Stomach (tissue), 4 donors: ENCODE results near the gene GLRX5.

Experiments
- EP300 ChIP-seq: sonication (generic); formaldehyde crosslinking; IDR thresholded peaks from one replicate; pipeline ENCODE4 v1.6.1; 2017; ENCODE audit warnings: antibody characterized with exemption
- POLR2A ChIP-seq, 4 donors: fragments of 450-650 bp; IDR thresholded peaks; one replicate each; pipeline ENCODE4 v1.6.1; 2016; ENCODE audit warnings: antibody characterized with exemption in 4 of 4, control low read depth in 2 of 4, mild to moderate bottlenecking in 1 of 4, moderate library complexity in 1 of 4
- POLR2AphosphoS5 ChIP-seq, 3 donors: sonication (generic); formaldehyde crosslinking; IDR thresholded peaks; one replicate each; pipeline ENCODE4 v1.6.1; 2016; ENCODE audit warnings: antibody characterized with exemption in 3 of 3
- TF ChIP-seq, protein P1 (sequence below), 7 experiments: fragments of 450-650 bp in 4 of 7; fragments of 200-600 bp in 3 of 7; sonication (generic) in 3 of 7; IDR thresholded peaks; one replicate each; pipeline ENCODE4 v1.5.1; 2016 to 2019; ENCODE audit warnings: antibody characterized with exemption in 7 of 7, control low read depth in 2 of 7, mild to moderate bottlenecking in 1 of 7

DNA sequence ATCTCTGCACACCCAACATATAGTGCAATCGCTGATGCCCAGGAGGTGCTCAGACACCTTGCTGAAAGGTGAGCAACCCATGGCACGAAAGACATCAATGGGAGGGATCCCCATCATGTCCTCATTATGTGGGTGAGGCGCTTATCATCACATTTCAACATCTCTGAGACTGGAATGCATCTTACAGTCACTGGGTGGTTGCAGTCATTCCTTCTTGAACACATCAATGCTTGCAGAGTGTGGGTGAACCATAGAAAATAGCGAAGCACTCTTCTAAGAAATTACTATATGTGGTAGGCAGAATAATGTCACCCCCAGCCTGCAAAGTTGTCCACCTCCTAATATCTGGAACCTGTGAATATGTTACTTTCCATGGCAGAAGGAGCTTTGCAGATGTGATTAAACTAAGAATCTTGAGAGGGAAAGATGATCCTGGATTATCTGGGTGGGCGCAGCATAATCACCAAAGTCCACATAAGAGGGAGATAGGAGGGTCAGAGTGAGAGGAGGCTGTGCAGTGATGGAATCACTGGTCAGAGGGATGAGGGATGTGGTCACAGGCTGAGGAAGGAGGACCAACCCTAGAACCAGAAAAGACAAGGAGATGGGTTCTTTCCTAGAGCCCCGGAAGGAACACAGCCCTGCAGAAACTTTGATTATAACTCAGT, 51.2 kb downstream of the GLRX5 start:
- TF ChIP-seq, protein P1, sequence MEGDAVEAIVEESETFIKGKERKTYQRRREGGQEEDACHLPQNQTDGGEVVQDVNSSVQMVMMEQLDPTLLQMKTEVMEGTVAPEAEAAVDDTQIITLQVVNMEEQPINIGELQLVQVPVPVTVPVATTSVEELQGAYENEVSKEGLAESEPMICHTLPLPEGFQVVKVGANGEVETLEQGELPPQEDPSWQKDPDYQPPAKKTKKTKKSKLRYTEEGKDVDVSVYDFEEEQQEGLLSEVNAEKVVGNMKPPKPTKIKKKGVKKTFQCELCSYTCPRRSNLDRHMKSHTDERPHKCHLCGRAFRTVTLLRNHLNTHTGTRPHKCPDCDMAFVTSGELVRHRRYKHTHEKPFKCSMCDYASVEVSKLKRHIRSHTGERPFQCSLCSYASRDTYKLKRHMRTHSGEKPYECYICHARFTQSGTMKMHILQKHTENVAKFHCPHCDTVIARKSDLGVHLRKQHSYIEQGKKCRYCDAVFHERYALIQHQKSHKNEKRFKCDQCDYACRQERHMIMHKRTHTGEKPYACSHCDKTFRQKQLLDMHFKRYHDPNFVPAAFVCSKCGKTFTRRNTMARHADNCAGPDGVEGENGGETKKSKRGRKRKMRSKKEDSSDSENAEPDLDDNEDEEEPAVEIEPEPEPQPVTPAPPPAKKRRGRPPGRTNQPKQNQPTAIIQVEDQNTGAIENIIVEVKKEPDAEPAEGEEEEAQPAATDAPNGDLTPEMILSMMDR (IDR thresholded peaks at IDR 0.05), result no peak
- no peak for TF ChIP-seq POLR2AphosphoS5 (IDR thresholded peaks at IDR 0.05)
- TF ChIP-seq POLR2A (IDR thresholded peaks at IDR 0.05), result no peak
- TF ChIP-seq EP300, result no peak
